Measurements from ENCODE around the gene KCNAB2.

KCNAB2 gene

DNA sequence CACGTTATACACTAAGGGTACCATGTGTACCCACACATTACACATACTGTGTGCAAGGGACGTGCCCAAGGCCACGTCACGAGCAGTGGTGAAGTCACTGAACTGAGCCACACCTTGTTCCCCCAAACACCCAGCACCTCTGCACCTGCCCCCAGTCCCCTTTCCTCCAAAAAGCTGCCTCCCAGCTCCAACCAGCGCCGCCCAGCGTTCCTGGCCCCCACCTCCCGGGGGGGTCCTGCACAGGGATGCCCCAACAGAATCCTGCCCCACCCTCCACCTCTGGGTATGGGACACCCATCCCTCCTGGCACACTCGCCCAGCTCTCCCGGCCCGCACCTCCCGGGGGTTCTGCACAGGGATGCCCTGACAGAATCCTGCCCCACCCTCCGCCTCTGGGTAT lies 80.3 kb downstream of the KCNAB2 start:
- Histone ChIP-seq H3K27me3 (ENCODE audit: insufficient read depth, poor library complexity, severe bottlenecking) (no peaks in the 10 kb centered on the region), H3K27ac (replicated peaks) (no peak overlapping the region), H3K4me3 (replicated peaks; ENCODE audit: insufficient read depth, low read length) (no peak overlapping the region)
- TF ChIP-seq SPI1 (IDR thresholded peaks at IDR 0.05; ENCODE audit: borderline replicate concordance, low read depth) (no peak), POLR2AphosphoS5 (IDR thresholded peaks at IDR 0.05; ENCODE audit: low read depth) (no peak), GABPA (IDR thresholded peaks at IDR 0.05; ENCODE audit: low read depth) (no peak)
- TF ChIP-seq, protein P1, sequence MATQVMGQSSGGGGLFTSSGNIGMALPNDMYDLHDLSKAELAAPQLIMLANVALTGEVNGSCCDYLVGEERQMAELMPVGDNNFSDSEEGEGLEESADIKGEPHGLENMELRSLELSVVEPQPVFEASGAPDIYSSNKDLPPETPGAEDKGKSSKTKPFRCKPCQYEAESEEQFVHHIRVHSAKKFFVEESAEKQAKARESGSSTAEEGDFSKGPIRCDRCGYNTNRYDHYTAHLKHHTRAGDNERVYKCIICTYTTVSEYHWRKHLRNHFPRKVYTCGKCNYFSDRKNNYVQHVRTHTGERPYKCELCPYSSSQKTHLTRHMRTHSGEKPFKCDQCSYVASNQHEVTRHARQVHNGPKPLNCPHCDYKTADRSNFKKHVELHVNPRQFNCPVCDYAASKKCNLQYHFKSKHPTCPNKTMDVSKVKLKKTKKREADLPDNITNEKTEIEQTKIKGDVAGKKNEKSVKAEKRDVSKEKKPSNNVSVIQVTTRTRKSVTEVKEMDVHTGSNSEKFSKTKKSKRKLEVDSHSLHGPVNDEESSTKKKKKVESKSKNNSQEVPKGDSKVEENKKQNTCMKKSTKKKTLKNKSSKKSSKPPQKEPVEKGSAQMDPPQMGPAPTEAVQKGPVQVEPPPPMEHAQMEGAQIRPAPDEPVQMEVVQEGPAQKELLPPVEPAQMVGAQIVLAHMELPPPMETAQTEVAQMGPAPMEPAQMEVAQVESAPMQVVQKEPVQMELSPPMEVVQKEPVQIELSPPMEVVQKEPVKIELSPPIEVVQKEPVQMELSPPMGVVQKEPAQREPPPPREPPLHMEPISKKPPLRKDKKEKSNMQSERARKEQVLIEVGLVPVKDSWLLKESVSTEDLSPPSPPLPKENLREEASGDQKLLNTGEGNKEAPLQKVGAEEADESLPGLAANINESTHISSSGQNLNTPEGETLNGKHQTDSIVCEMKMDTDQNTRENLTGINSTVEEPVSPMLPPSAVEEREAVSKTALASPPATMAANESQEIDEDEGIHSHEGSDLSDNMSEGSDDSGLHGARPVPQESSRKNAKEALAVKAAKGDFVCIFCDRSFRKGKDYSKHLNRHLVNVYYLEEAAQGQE (IDR thresholded peaks at IDR 0.05; ENCODE audit: insufficient replicate concordance, low read depth), result no peak
- TF ChIP-seq, protein P2, sequence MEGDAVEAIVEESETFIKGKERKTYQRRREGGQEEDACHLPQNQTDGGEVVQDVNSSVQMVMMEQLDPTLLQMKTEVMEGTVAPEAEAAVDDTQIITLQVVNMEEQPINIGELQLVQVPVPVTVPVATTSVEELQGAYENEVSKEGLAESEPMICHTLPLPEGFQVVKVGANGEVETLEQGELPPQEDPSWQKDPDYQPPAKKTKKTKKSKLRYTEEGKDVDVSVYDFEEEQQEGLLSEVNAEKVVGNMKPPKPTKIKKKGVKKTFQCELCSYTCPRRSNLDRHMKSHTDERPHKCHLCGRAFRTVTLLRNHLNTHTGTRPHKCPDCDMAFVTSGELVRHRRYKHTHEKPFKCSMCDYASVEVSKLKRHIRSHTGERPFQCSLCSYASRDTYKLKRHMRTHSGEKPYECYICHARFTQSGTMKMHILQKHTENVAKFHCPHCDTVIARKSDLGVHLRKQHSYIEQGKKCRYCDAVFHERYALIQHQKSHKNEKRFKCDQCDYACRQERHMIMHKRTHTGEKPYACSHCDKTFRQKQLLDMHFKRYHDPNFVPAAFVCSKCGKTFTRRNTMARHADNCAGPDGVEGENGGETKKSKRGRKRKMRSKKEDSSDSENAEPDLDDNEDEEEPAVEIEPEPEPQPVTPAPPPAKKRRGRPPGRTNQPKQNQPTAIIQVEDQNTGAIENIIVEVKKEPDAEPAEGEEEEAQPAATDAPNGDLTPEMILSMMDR (IDR thresholded peaks at IDR 0.05; ENCODE audit: insufficient read depth, low read length), result no peak
- no peak for DNase-seq (ENCODE audit: low read depth in 1 of 2, low spot score in 1 of 2)

DNA sequence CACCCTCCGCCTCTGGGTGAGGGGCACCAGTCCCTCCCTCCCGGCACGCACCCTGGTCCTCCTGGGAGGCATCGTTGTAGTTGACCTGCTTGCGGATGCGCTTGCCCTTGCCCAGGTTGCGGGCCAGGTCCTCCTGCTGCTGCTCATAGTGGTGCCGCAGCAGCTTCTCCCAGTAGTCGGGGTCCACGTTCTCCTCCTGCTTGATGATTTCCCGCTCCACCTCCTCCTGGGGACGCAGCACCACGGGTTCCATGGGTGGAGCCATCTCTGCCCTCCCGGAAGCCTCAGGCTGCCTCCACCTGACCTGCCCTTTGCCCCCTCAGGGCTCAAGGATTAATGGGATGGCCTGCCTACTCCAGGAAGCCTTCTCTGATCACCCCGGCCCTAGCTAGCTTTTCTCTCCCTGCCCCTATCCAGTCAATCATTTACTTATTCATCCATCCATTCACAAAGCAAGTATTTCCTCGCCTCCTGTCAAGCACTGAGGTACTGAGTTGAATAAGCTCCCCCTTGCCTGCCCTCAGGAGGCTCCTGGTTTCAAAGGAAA lies 80.9 kb downstream of the KCNAB2 start:
- Histone ChIP-seq H3K4me3 (replicated peaks; ENCODE audit: insufficient read depth, low read length) (no peak overlapping the region), H3K27me3 (ENCODE audit: insufficient read depth, poor library complexity, severe bottlenecking) (no peaks in the 10 kb centered on the region), H3K27ac (replicated peaks) (no peak overlapping the region)
- TF ChIP-seq POLR2AphosphoS5 (IDR thresholded peaks at IDR 0.05; ENCODE audit: low read depth) (no peak), SPI1 (IDR thresholded peaks at IDR 0.05; ENCODE audit: borderline replicate concordance, low read depth) (no peak), GABPA (IDR thresholded peaks at IDR 0.05; ENCODE audit: low read depth) (no peak)
- TF ChIP-seq, protein P1 (IDR thresholded peaks at IDR 0.05; ENCODE audit: insufficient replicate concordance, low read depth), result no peak
- TF ChIP-seq, protein P2 (IDR thresholded peaks at IDR 0.05; ENCODE audit: insufficient read depth, low read length), result no peak
- DNase-seq (ENCODE audit: low read depth in 1 of 2, low spot score in 1 of 2), result no peak

DNA sequence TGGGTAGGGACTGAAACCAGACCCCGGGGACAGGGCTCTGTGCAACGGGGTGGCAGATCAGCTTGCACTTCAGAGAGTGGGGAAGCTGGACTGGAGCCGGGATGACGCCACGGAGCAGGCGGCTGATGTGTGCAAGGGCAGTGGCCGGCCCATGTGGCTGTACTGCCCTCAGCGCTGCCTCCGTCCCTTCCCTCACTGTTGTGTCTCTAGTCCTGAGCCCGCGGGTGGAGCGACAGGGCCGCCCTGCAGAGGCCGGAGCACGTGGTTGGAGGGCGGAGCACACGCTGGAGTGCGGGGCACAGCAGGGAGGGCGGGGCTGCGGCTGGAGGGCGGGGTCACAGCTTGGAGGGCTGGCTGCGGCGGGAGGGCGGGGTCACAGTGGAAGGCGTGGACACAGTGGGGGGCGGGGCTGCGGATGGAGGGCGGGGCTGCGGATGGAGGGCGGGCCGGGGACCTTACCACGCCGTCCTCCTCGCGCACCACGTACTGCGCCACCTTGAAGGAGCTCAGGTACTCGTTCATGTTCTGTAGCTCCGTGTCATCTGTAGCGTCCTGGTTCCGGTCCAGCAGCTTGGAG lies 82.0 kb downstream of the KCNAB2 start:
- no peak overlapping the region for H3K4me3 ChIP-seq (replicated peaks; ENCODE audit: insufficient read depth, low read length)
- no peaks in the 10 kb centered on the region for H3K27me3 ChIP-seq (ENCODE audit: insufficient read depth, poor library complexity, severe bottlenecking)
- DNase-seq (ENCODE audit: low read depth in 1 of 2, low spot score in 1 of 2), result peak; percentile 32 to 43

More for the DNA sequence above, 82.0 kb downstream of the KCNAB2 start:
- TF ChIP-seq SPI1 (IDR thresholded peaks at IDR 0.05; ENCODE audit: borderline replicate concordance, low read depth), result no peak
- TF ChIP-seq, protein P2 (IDR thresholded peaks at IDR 0.05; ENCODE audit: insufficient read depth, low read length), result no peak
- TF ChIP-seq POLR2AphosphoS5 (IDR thresholded peaks at IDR 0.05; ENCODE audit: low read depth), result no peak
- TF ChIP-seq, protein P1 (IDR thresholded peaks at IDR 0.05; ENCODE audit: insufficient replicate concordance, low read depth), result no peak
- TF ChIP-seq GABPA (IDR thresholded peaks at IDR 0.05; ENCODE audit: low read depth), result no peak
- H3K27ac ChIP-seq (replicated peaks), result no peak overlapping the region

Data from HL-60 (cell line).